Measurements from ENCODE around the gene RAB3GAP1. TPM values are rescaled to one million over a fixed set of nuclear protein-coding genes. Genes with fewer than 3 reads are reported as not detected.

Gene RAB3GAP1
- polyA plus RNA-seq, 1 of the 3 experiments (the other 2 are of a cell fraction) = 10.9 TPM

- Histone ChIP-seq H3K9me3 (peaks cover 20% of the 10 kb centered on the region), H3K4me1 (ENCODE audit: control insufficient read depth in 1 of 2, insufficient read depth in 2 of 2, low read depth in 1 of 2, low read length in 1 of 2) (no peaks in the 10 kb centered on the region), H3K9ac (no peak overlapping the region), H3F3A (replicated peaks; ENCODE audit: insufficient read depth) (peaks cover 2% of the 10 kb centered on the region), H3K27me3 (ENCODE audit: insufficient read depth) (no peaks in the 10 kb centered on the region), H3K4me3 (ENCODE audit: low read depth in 2 of 2, low read length in 1 of 2) (no peak overlapping the region), H4K20me1 (ENCODE audit: insufficient read depth) (no peaks in the 10 kb centered on the region; the same call in 1 of the 2 replicates), H3K4me2 (no peak overlapping the region), H3K79me2 (ENCODE audit: insufficient read depth) (peaks cover 56% of the 10 kb centered on the region; the same call in 1 of the 2 replicates), H3K27ac (ENCODE audit: low read depth in 2 of 2, low read length in 1 of 2) (no peak overlapping the region), H2AFZ (ENCODE audit: low read depth) (no peak overlapping the region), H3K36me3 (replicated peaks in 1 of 2; ENCODE audit: control insufficient read depth in 1 of 2, insufficient read depth in 2 of 2, low read length in 1 of 2) (peaks cover 2 to 66% of the 10 kb centered on the region in 2 experiments), H3K9me2 (no peaks in the 10 kb centered on the region)
- TF ChIP-seq ELF1 (IDR thresholded peaks at IDR 0.05) (no peak), RCOR1 (IDR thresholded peaks at IDR 0.05; ENCODE audit: low read length) (no peak), SIN3A (IDR thresholded peaks at IDR 0.05; ENCODE audit: borderline replicate concordance, low read depth, low read length) (no peak), RAD21 (IDR thresholded peaks at IDR 0.05; ENCODE audit: low read length) (no peak), MXI1 (IDR thresholded peaks at IDR 0.05; ENCODE audit: low read depth, low read length) (no peak)
- DNase-seq = no peak
- ChIA-PET POLR2A (no interaction called here), CTCF (interaction anchor here (0.7 kb wide), 1 partner anchor 140 kb away, joined by 3 read pairs; no protein-coding TSS in a partner anchor)
- WGBS (ENCODE audit: low lambda C conversion rate) = 100% methylated on average over 2 of the region's 2 CpGs
Measured at GRCh38 chr2:135144343-135144742, 92.3 kb downstream of the RAB3GAP1 start.

- no peak overlapping the region for H3K27ac ChIP-seq (ENCODE audit: low read depth in 2 of 2, low read length in 1 of 2)
- peaks cover 32% of the 10 kb centered on the region; the same call in 1 of the 2 replicates for H3K79me2 ChIP-seq (ENCODE audit: insufficient read depth)
- no peak overlapping the region for H3K9ac ChIP-seq
- H4K20me1 ChIP-seq (ENCODE audit: insufficient read depth) = no peaks in the 10 kb centered on the region; the same call in 1 of the 2 replicates
- no peak overlapping the region for H2AFZ ChIP-seq (ENCODE audit: low read depth)
- ChIA-PET POLR2A (no interaction called here), CTCF (no interaction called here)
- H3K36me3 ChIP-seq (replicated peaks in 1 of 2; ENCODE audit: control insufficient read depth in 1 of 2, insufficient read depth in 2 of 2, low read length in 1 of 2) = peaks cover 41 to 72% of the 10 kb centered on the region in 2 experiments
- H3K9me3 ChIP-seq = no peaks in the 10 kb centered on the region
- peaks cover 2% of the 10 kb centered on the region for H3F3A ChIP-seq (replicated peaks; ENCODE audit: insufficient read depth)
- no peaks in the 10 kb centered on the region for H3K27me3 ChIP-seq (ENCODE audit: insufficient read depth)
- DNase-seq = no peak
- no peak overlapping the region for H3K4me2 ChIP-seq
- no peak overlapping the region for H3K4me3 ChIP-seq (ENCODE audit: low read depth in 2 of 2, low read length in 1 of 2)
- H3K4me1 ChIP-seq (ENCODE audit: control insufficient read depth in 1 of 2, insufficient read depth in 2 of 2, low read depth in 1 of 2, low read length in 1 of 2) = no peaks in the 10 kb centered on the region
- 92% methylated on average over 1 of the region's 1 CpG for WGBS (ENCODE audit: low lambda C conversion rate)
- TF ChIP-seq RXRA (IDR thresholded peaks at IDR 0.05; ENCODE audit: borderline replicate concordance, low read depth) (no peak), SMC3 (IDR thresholded peaks at IDR 0.05; ENCODE audit: low read depth, low read length) (no peak), RFX5 (IDR thresholded peaks at IDR 0.05; ENCODE audit: low read length) (no peak), FOXM1 (IDR thresholded peaks at IDR 0.05; ENCODE audit: low read depth) (no peak), GATA2 (CRISPR knock-in tag; IDR thresholded peaks at IDR 0.05) (no peak)
- no peaks in the 10 kb centered on the region for H3K9me2 ChIP-seq
Measured at GRCh38 chr2:135149251-135149650, 97.2 kb downstream of the RAB3GAP1 start.

- no peak for DNase-seq
- no peak overlapping the region for H2AFZ ChIP-seq (ENCODE audit: low read depth)
- H3F3A ChIP-seq (replicated peaks; ENCODE audit: insufficient read depth) = peaks cover 2% of the 10 kb centered on the region
- no peak overlapping the region for H3K27ac ChIP-seq (ENCODE audit: low read depth in 2 of 2, low read length in 1 of 2)
- H4K20me1 ChIP-seq (ENCODE audit: insufficient read depth) = no peaks in the 10 kb centered on the region; the same call in 1 of the 2 replicates
- CTCF ChIA-PET = no interaction called here
- H3K36me3 ChIP-seq (replicated peaks in 1 of 2; ENCODE audit: control insufficient read depth in 1 of 2, insufficient read depth in 2 of 2, low read length in 1 of 2) = peaks cover 56 to 71% of the 10 kb centered on the region in 2 experiments
- no peaks in the 10 kb centered on the region for H3K9me2 ChIP-seq
- 88% methylated on average over 1 of the region's 1 CpG for WGBS (ENCODE audit: low lambda C conversion rate)
- H3K9me3 ChIP-seq = no peaks in the 10 kb centered on the region
- no peak overlapping the region for H3K4me2 ChIP-seq
- no peaks in the 10 kb centered on the region for H3K27me3 ChIP-seq (ENCODE audit: insufficient read depth)
- H3K4me1 ChIP-seq (ENCODE audit: control insufficient read depth in 1 of 2, insufficient read depth in 2 of 2, low read depth in 1 of 2, low read length in 1 of 2) = no peaks in the 10 kb centered on the region
- TF ChIP-seq ELF1 (IDR thresholded peaks at IDR 0.05) (no peak), SIN3A (IDR thresholded peaks at IDR 0.05; ENCODE audit: borderline replicate concordance, low read depth, low read length) (no peak)
- H3K79me2 ChIP-seq (ENCODE audit: insufficient read depth) = peaks cover 18% of the 10 kb centered on the region; the same call in 1 of the 2 replicates
- POLR2A ChIA-PET = no interaction called here
- no peak overlapping the region for H3K9ac ChIP-seq
- no peak overlapping the region for H3K4me3 ChIP-seq (ENCODE audit: low read depth in 2 of 2, low read length in 1 of 2)
Measured at GRCh38 chr2:135150725-135151124, 98.6 kb downstream of the RAB3GAP1 start.

All from SK-N-SH (cell line).